ENCODE results near the gene LRCH4.

Gene LRCH4

DNA sequence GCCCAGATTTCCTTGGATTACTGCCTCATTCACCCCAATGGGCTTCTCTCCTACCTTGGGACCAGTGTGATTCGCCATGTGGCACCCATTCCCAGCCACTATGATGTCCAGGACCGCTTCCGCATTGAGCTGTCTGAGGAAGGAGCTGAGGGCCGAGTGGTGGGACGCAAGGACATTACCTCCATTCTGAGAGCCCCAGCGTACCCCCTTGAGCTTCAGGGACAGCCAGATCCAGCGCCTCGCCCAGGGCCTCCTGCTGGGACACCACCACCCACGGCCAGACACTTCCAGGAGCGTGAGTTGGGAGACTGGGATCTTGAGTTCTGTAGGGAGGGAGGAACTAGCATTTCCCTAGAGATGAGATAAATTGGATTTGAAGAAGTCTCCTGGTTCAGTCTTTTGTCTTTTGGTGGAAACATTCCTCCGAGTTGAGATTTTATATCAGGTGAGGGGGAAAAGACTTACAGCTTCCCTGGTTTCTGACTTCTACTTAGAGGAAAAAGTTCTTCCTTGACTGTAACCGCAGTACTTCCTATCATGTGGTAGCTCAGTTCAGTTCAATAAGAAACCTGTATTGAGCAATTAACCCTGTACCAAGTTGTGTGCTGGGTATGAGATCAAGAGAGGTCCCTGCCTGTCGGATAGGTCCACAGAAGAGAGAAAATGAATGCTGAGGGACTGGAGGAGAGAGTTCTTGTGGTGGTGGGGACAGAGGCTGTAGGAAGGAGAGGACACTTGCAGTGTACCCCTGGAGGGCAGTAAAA lies 27.7 kb upstream of the LRCH4 start:
- no peak for FAIRE-seq
- DNase-seq (ENCODE audit: insufficient read length, low spot score): no peak
- TF ChIP-seq, protein P1, sequence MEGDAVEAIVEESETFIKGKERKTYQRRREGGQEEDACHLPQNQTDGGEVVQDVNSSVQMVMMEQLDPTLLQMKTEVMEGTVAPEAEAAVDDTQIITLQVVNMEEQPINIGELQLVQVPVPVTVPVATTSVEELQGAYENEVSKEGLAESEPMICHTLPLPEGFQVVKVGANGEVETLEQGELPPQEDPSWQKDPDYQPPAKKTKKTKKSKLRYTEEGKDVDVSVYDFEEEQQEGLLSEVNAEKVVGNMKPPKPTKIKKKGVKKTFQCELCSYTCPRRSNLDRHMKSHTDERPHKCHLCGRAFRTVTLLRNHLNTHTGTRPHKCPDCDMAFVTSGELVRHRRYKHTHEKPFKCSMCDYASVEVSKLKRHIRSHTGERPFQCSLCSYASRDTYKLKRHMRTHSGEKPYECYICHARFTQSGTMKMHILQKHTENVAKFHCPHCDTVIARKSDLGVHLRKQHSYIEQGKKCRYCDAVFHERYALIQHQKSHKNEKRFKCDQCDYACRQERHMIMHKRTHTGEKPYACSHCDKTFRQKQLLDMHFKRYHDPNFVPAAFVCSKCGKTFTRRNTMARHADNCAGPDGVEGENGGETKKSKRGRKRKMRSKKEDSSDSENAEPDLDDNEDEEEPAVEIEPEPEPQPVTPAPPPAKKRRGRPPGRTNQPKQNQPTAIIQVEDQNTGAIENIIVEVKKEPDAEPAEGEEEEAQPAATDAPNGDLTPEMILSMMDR (IDR thresholded peaks at IDR 0.05; ENCODE audit: insufficient read depth, missing control alignments): no peak

DNA sequence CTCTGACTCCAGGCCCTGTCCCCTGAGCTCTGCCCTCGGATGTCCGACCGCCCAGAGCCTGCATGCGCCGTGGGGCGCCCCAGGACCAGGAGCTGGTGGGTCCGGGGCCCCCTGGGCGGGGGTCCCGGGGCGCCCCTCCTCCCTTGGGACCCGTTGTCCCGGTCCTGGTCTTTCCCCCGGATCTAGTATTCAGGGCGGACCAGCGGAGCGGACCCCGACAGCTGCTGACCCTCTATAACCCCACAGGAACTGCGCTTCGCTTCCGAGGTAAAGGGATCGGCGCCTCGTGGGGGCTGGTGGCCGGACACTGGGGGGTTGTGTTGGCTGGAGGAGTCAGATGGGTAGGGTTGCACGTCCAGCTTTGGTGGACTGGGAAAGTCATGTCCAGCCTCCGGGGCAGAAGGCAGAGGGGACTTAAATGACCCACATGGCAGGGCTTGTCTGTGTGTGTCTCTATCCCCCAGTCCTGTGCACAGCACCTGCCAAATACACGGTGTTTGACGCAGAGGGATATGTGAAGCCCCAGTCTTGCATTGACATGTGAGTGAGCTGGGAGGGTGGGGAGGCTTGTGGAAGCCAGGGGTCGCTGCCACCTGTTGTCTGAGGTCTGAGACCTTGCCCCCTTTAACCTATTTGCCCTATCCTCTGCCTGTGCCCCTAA lies 26.9 kb upstream of the LRCH4 start:
- FAIRE-seq (no peak), DNase-seq (ENCODE audit: insufficient read length, low spot score) (no peak)
- TF ChIP-seq, protein P1 (IDR thresholded peaks at IDR 0.05; ENCODE audit: insufficient read depth, missing control alignments): no peak

DNA sequence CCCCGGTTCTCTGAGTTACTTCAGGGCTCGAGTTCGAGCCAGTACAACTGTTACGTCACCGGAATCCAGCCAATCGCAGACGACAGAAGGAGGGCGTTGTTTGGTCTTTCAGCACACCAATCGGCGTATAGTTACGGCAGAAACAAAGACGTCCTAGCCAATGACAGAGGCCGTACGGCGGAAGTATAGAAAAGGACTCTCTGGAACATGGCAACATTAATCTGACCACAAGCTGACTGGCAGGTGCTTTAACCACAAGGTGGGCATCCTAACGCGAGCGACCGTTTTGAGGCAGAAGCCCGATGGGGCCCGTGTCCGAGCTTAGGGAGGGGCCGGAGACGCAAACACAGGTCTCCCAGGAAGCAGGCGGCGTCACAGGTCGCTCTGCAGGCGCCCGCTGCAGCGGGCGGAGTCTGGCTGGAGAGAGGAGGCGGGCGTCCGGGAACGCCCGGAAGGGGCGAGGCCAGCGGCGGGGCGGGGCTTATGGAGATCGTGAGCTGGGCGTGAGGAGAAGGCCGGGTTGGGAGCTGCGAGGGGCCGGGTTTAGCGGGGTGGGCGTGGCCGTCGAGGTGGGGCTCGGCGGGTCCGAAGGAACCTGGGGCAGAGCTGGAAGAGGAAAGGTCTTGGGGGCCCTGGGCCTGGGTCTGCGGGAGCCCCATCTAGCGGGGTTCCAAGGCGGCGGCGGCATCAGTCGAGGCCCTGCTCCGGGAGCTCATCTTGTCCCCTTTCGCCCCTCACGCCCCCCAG lies 26.2 kb upstream of the LRCH4 start, which contains the start of gene MOSPD3:
MOSPD3 (plus strand) TSS at position 558 of the 747 bp plus-strand sequence. CDS start 252 bp downstream, outside the sequence.
- DNase-seq (ENCODE audit: insufficient read length, low spot score) (peak; percentile 99), FAIRE-seq (peak; percentile 93)
- TF ChIP-seq, protein P1 (IDR thresholded peaks at IDR 0.05; ENCODE audit: insufficient read depth, missing control alignments): no peak

DNA sequence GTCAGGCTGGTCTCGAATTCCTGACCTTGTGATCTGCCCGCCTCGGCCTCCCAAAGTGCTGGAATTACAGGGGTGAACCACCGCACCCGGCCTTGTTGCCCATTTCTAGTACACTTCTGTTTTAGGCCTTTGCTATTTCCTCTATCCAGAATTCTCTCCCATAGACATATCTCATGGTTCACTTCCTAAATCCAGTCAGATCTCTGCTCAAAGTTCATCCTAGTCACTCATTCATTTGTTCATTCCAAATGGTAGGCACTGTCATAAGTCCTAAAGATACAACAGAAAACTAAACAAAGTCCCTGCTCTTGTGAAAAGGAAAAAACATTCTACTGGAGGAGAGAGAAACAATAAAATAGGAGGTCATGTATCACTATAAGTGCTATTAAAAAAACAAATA lies 24.0 kb upstream of the LRCH4 start:
- DNase-seq (ENCODE audit: insufficient read length, low spot score) (no peak), FAIRE-seq (no peak)
- TF ChIP-seq, protein P1 (IDR thresholded peaks at IDR 0.05; ENCODE audit: insufficient read depth, missing control alignments): no peak

DNA sequence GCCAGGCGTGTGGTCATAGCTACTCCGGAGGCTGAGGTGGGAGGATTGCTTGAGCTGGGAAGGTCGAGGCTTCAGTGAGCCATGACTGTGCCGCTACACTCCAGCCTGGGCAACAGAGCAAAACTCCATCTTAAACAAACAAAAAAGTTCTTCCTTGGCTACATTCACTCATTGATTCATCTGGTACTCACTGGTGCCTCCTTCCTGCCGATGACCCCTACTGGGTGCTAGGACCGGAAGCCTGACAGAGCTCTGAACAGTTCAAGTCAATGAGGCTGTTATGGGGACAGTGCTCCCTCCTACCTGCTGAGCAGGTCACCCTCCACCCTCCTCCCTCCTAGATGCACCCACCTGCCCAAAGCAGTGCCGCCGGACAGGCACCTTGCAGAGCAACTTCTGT lies 21.2 kb upstream of the LRCH4 start:
- no peak for DNase-seq (ENCODE audit: insufficient read length, low spot score)
- TF ChIP-seq, protein P1 (IDR thresholded peaks at IDR 0.05; ENCODE audit: insufficient read depth, missing control alignments): no peak
- FAIRE-seq: no peak

DNA sequence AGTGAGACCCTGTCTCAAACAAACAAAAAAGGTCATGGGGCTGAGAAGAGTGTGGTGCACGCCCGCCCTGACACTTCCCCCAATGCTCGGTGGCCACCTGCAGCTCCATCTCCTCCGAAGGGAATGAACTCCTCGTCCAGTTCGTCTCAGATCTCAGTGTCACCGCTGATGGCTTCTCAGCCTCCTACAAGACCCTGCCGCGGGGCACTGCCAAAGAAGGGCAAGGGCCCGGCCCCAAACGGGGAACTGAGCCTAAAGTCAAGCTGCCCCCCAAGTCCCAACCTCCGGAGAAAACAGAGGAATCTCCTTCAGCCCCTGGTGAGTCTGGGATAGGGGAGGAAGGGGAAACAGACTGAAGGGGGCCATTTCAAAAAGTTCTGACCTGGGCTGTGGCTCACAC lies 20.4 kb upstream of the LRCH4 start:
- TF ChIP-seq, protein P1 (IDR thresholded peaks at IDR 0.05; ENCODE audit: insufficient read depth, missing control alignments): no peak
- FAIRE-seq: no peak
- no peak for DNase-seq (ENCODE audit: insufficient read length, low spot score)

All from D721Med (cell line).